Measurements from ENCODE around the gene PDE4A.
A peak's percentile ranks its signal among the peaks of the same experiment; 100 is the strongest.
"Not testable (repeated sequence)": the region's sequence is repeated elsewhere in the genome, so short reads cannot be mapped to it uniquely, and the experiment has no call there.

Gene PDE4A

GRCh38 chr19:10424011-10424637 is 3.8 kb downstream of the PDE4A start:
- peak in 1 of 2 donors; percentile 33 for DNase-seq (ENCODE audit: low read depth in 2 of 2)

- DNase-seq (ENCODE audit: low read depth in 2 of 2): no peak
Measured at GRCh38 chr19:10427169-10427568, 6.8 kb downstream of the PDE4A start.

- no peak for DNase-seq (ENCODE audit: low read depth in 2 of 2)
Measured at GRCh38 chr19:10428996-10429381, 8.7 kb downstream of the PDE4A start.

DNA sequence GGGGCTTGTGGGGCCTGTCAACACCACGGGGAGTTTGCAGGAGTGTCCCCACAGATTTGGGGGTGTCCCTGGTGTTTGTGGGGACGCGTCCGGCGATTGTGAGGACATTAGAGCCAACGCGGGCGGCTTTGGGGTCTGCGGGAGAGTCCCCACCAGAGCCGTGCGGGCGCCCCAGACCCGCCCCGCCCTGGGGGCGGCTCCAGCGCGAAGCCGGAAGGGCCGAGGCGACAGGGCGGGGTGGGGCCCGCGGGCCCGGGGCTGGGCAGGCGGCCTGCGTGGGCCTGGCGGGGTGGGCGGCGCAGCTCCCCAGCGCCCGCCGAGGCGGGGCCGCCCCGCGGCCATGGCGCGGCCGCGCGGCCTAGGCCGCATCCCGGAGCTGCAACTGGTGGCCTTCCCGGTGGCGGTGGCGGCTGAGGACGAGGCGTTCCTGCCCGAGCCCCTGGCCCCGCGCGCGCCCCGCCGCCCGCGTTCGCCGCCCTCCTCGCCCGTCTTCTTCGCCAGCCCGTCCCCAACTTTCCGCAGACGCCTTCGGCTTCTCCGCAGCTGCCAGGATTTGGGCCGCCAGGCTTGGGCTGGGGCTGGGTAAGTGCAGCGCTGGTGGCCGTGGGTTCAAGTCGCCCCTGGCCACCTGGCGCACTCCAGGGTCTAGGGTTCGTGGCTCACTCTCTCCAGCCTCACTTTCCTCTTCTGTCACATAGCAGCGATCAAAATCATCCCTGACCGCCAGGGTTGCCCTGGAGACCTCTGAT is 10.3 kb downstream of the PDE4A start:
- no peak for DNase-seq (ENCODE audit: low read depth in 2 of 2)

GRCh38 chr19:10431254-10431942 is 11.1 kb downstream of the PDE4A start:
- no peak for DNase-seq (ENCODE audit: low read depth in 2 of 2)

GRCh38 chr19:10431943-10432735 is 11.8 kb downstream of the PDE4A start:
- DNase-seq (ENCODE audit: low read depth in 2 of 2): peak; percentile 31 to 54

DNA sequence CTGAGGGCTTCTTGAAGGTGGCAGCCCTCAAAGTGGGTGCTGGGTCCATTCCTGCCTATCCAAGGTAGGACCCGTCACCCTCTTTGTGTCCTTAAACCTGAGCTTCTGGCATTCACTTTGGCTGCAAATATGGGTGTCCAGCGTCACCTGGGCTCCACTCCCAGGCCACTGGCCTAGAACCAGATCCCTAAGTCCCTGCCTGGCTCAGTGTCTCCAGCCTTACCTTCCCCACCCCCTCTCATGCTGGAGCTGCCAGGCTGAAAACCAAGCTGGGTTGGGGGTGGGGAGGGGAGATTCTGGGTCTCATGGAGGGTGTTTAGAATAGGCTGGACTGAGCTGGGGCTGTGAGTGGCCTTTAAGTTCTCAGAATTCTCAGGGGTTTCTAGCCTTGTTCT is 12.4 kb downstream of the PDE4A start:
- no peak for DNase-seq (ENCODE audit: low read depth in 2 of 2)

DNA sequence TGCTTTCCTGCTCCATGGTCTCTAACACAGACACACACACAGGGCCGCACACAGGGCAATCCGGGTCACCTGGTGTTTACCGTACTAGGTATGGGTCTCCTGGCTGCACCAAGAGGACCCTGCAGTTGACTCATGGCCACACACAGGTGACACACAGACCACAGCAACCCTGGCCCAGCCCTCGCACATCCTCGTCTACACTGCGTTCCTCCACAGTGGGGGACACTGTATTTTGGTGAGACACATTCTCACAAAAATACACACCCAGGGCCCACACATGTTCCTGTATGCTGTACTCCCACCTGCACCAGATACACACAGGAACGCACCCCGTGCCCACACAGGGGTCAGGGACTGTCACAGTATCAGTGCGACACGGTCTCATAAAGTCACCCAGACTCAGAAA is 12.8 kb downstream of the PDE4A start:
- DNase-seq (ENCODE audit: low read depth in 2 of 2): no peak

- no peak for DNase-seq (ENCODE audit: low read depth in 2 of 2)
Measured at GRCh38 chr19:10439588-10439987, 19.2 kb downstream of the PDE4A start.

- DNase-seq (ENCODE audit: low read depth in 2 of 2): no peak
Measured at GRCh38 chr19:10442698-10443097, 22.4 kb downstream of the PDE4A start.

DNA sequence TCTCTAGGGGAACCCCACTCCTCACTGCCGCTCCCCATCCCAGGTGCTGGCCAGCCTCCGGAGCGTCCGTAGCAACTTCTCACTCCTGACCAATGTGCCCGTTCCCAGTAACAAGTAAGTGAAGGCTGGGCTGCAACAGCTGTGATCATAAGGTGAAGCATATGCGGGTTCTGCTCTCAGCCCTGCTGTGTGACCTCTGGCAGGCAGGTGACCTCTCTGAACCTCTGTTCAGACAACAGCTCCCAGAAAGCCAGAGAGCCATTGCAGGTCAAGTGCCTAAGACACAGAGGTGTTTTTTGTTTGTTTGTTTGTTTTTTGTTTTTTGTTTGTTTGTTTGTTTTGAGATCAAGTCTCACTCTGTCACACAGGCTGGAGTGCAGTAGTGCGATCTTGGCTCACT is 28.7 kb downstream of the PDE4A start:
- no peak for DNase-seq (ENCODE audit: low read depth in 2 of 2)

DNA sequence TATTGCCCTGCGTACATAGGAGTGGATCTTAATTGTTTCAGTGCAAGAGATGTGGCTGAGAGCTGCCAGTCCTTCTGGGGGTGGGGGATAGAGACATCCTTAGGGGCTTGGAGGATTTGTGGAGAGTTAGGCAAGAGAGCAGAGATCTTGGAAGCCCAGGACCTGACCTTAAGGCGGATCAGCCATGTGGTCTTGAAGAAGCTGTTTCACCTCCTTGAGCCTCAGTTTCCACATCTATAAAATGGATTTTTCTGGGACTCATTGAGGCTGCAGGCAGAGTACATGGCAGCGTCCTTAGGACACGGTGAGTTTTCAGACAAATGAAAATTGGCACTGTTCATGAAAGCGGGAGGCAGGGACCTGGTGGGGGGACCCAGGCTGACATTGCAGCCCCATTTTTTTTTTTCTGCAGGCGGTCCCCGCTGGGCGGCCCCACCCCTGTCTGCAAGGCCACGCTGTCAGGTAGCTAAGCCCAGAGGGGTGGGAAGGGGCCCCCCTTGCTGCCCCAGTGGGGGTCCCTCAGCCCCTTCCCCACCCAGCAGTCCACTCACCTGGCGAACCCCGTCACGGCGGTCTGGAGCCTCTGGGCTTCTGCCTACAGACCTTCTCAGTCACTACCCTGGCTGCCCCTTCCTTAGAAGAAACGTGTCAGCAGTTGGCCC is 30.0 kb downstream of the PDE4A start:
- no peak for DNase-seq (ENCODE audit: low read depth in 2 of 2)

GRCh38 chr19:10450853-10451609 is 30.7 kb downstream of the PDE4A start:
- no peak for DNase-seq (ENCODE audit: low read depth in 2 of 2)

DNA sequence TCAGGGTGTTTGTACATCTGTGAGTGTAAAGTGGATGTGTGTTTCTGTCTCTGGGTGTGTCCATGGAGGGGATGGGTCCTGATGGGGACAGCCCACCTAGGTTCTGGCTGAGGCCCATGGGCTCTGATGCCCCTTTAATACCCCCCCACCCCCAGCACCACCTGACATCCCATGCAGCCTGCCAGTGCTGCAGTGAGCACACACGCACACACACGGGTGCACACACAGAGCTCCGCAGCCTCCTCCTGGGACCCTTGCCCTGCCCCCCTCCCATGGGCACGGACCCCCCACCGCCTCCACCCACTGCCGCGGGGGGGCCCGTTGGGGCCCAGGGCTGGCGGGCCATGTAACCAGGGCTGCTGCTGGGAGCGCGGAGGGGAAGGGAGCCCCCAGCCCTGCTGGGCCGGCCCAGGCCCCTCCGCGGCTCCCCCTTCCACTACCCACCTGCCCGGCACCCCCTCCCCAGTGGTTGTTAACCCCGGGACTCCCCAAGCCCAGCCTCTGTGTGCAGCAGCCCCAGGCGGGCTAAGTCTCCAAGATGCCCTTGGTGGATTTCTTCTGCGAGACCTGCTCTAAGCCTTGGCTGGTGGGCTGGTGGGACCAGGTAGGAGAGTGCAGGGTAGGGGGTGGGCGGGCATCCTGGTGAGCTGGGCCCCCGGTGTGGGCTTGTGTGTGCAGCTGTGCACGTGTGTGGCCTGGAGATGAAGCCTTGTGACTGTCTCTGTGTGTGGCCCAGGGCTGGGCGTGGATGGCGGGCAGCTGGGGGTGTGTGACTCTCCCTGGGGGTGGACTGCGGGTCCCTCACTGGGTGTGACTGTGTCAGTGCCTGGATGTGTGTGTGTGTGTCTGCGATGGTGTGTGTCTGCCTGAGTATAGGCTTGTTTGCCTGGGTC is 32.6 kb downstream of the PDE4A start:
- DNase-seq (ENCODE audit: low read depth in 2 of 2): no peak

- no peak for DNase-seq (ENCODE audit: low read depth in 2 of 2)
Measured at GRCh38 chr19:10453852-10454251, 33.5 kb downstream of the PDE4A start.

GRCh38 chr19:10454267-10454666 is 33.9 kb downstream of the PDE4A start:
- DNase-seq (ENCODE audit: low read depth in 2 of 2): no peak

- DNase-seq (ENCODE audit: low read depth in 2 of 2): not testable (repeated sequence)
Measured at GRCh38 chr19:10458733-10459132, 38.4 kb downstream of the PDE4A start.

GRCh38 chr19:10460714-10461046 is 40.3 kb downstream of the PDE4A start:
- DNase-seq (ENCODE audit: low read depth in 2 of 2): no peak

DNA sequence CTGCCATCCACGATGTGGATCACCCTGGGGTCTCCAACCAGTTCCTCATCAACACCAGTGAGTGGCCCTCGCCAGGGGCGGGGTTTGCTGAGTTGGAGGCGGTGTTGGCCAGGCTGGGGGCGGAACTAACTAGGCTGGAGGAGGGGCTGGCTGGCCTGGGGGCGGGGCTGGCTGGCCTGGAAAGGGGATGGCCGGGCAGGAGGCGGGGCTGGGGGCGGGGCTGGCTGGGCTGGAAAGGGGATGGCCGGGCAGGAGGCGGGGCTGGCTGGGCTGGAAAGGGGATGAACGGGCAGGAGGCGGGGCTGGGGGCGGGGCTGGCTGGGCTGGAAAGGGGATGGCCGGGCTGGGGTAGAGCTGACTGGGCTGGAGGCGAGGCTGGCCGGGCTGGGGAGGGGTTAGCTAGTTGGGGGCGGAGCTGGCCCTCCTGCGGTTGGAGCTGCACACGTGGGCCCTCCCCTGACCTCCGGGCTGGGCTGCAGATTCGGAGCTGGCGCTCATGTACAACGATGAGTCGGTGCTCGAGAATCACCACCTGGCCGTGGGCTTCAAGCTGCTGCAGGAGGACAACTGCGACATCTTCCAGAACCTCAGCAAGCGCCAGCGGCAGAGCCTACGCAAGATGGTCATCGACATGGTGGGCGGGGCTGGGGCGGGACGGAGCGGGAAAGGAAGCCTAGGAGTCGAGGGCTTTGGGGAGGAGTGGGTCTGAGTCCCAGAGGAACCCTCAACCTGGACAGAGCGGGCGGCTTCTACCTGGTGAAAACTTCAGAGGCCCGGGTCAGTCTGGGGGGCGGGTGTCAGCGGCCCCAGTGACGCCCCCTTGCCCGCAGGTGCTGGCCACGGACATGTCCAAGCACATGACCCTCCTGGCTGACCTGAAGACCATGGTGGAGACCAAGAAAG is 41.0 kb downstream of the PDE4A start:
- DNase-seq (ENCODE audit: low read depth in 2 of 2): peak; percentile 63 to 71
